ENCODE data around the gene ARHGEF25. TPM values are rescaled to one million over a fixed set of nuclear protein-coding genes. Genes with fewer than 3 reads are reported as not detected.

The ARHGEF25 gene
- total RNA-seq, 1 experiment from 2014 or later = 2.2 TPM

- no peak overlapping the region for H3K4me3 Mint-ChIP-seq (ENCODE audit: low read depth, unreplicated experiment)
- H3K27ac Mint-ChIP-seq (ENCODE audit: unreplicated experiment) = no peak overlapping the region
- DNase-seq = no peak
- TF ChIP-seq, protein P1, sequence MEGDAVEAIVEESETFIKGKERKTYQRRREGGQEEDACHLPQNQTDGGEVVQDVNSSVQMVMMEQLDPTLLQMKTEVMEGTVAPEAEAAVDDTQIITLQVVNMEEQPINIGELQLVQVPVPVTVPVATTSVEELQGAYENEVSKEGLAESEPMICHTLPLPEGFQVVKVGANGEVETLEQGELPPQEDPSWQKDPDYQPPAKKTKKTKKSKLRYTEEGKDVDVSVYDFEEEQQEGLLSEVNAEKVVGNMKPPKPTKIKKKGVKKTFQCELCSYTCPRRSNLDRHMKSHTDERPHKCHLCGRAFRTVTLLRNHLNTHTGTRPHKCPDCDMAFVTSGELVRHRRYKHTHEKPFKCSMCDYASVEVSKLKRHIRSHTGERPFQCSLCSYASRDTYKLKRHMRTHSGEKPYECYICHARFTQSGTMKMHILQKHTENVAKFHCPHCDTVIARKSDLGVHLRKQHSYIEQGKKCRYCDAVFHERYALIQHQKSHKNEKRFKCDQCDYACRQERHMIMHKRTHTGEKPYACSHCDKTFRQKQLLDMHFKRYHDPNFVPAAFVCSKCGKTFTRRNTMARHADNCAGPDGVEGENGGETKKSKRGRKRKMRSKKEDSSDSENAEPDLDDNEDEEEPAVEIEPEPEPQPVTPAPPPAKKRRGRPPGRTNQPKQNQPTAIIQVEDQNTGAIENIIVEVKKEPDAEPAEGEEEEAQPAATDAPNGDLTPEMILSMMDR (IDR thresholded peaks at IDR 0.05; ENCODE audit: unreplicated experiment) = no peak
- H3K27me3 Mint-ChIP-seq (ENCODE audit: unreplicated experiment) = peaks cover 48% of the 10 kb centered on the region
- peaks cover 13% of the 10 kb centered on the region for H3K4me1 Mint-ChIP-seq (ENCODE audit: low read depth, unreplicated experiment)
- no peaks in the 10 kb centered on the region for H3K9me3 Mint-ChIP-seq (ENCODE audit: low read depth, unreplicated experiment)
- peaks cover 13% of the 10 kb centered on the region for H3K36me3 Mint-ChIP-seq (ENCODE audit: insufficient read depth, unreplicated experiment)
- no TSS peak for BruUV-seq (replicated peaks)
- CTCF ChIA-PET = interaction anchor here (0.7 kb wide), 1 partner anchor 412 kb away, joined by 3 read pairs; no protein-coding TSS in a partner anchor
- intact Hi-C loops (cut with micrococcal nuclease; ENCODE audit: unreplicated experiment) = loop anchor here (10.0 kb wide), 1 partner anchor 173 kb away; the partner anchor contains the start of genes GLI1 and INHBE
Observed at GRCh38 chr12:57627501-57628279, 16.5 kb downstream of the ARHGEF25 start.

GRCh38 chr12:57628280-57629191, 17.3 kb downstream of the ARHGEF25 start:
- CTCF ChIA-PET = interaction anchor here (0.7 kb wide), 1 partner anchor 413 kb away, joined by 3 read pairs; no protein-coding TSS in a partner anchor
- TF ChIP-seq, protein P1 (IDR thresholded peaks at IDR 0.05; ENCODE audit: unreplicated experiment) = no peak
- intact Hi-C loops (cut with micrococcal nuclease; ENCODE audit: unreplicated experiment) = loop anchor here (10.0 kb wide), 1 partner anchor 174 kb away; the partner anchor contains the start of genes GLI1 and INHBE
- BruUV-seq (replicated peaks) = no TSS peak
- H3K9me3 Mint-ChIP-seq (ENCODE audit: low read depth, unreplicated experiment) = no peaks in the 10 kb centered on the region
- H3K4me3 Mint-ChIP-seq (ENCODE audit: low read depth, unreplicated experiment) = no peak overlapping the region
- H3K36me3 Mint-ChIP-seq (ENCODE audit: insufficient read depth, unreplicated experiment) = peaks cover 17% of the 10 kb centered on the region
- H3K4me1 Mint-ChIP-seq (ENCODE audit: low read depth, unreplicated experiment) = peaks cover 17% of the 10 kb centered on the region
- no peak overlapping the region for H3K27ac Mint-ChIP-seq (ENCODE audit: unreplicated experiment)
- DNase-seq = no peak
- H3K27me3 Mint-ChIP-seq (ENCODE audit: unreplicated experiment) = peaks cover 39% of the 10 kb centered on the region

- Mint-ChIP-seq H3K27ac (ENCODE audit: unreplicated experiment) (no peak overlapping the region), H3K4me3 (ENCODE audit: low read depth, unreplicated experiment) (no peak overlapping the region), H3K9me3 (ENCODE audit: low read depth, unreplicated experiment) (no peaks in the 10 kb centered on the region), H3K27me3 (ENCODE audit: unreplicated experiment) (peaks cover 25% of the 10 kb centered on the region), H3K4me1 (ENCODE audit: low read depth, unreplicated experiment) (peaks cover 20% of the 10 kb centered on the region), H3K36me3 (ENCODE audit: insufficient read depth, unreplicated experiment) (peaks cover 17% of the 10 kb centered on the region)
- no peak for DNase-seq
- no TSS peak for BruUV-seq (replicated peaks)
- TF ChIP-seq, protein P1 (IDR thresholded peaks at IDR 0.05; ENCODE audit: unreplicated experiment) = no peak
- intact Hi-C loops (cut with micrococcal nuclease; ENCODE audit: unreplicated experiment) = loop anchor here (10.0 kb wide), 2 partner anchors 55 to 175 kb away; partner anchors contain the start of genes GLI1 and INHBE
- CTCF ChIA-PET = interaction anchor here (0.5 kb wide), 1 partner anchor 256 kb away, joined by 3 read pairs; no protein-coding TSS in a partner anchor
Observed at GRCh38 chr12:57629897-57630471, 18.7 kb downstream of the ARHGEF25 start.

DNA sequence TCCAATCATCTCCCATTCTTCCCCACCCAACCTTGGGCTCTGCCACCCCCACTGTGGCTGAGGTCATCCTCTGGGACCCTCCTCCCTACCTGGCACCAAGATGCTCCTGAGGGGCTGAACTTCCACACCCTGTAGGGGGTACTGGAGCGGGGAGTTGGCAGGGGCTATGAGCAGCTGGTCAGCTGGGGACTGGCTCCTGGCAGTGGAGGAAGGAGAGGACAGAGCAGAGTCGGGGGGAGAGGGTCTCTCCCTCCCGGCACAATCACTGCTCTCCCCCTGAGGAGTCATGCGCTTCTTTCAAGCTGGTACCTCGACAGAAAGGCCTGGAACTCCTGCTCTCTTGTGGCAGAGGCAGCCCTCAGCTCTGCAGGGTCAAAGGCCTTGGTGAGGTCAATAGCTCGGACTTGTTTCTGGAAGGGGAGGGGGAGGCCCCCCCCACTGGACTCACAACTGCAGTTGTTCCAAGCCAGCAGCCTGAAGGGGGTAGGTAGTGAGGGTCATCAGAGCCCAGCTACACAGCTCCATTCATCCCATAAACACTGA, 19.7 kb downstream of the ARHGEF25 start:
- Mint-ChIP-seq H3K9me3 (ENCODE audit: low read depth, unreplicated experiment) (no peaks in the 10 kb centered on the region), H3K4me3 (ENCODE audit: low read depth, unreplicated experiment) (no peak overlapping the region), H3K4me1 (ENCODE audit: low read depth, unreplicated experiment) (peaks cover 20% of the 10 kb centered on the region), H3K27me3 (ENCODE audit: unreplicated experiment) (peaks cover 15% of the 10 kb centered on the region), H3K27ac (ENCODE audit: unreplicated experiment) (no peak overlapping the region), H3K36me3 (ENCODE audit: insufficient read depth, unreplicated experiment) (peaks cover 17% of the 10 kb centered on the region)
- CTCF ChIA-PET = interaction anchor here (0.5 kb wide), 1 partner anchor 257 kb away, joined by 3 read pairs; no protein-coding TSS in a partner anchor
- DNase-seq = no peak
- TF ChIP-seq, protein P1 (IDR thresholded peaks at IDR 0.05; ENCODE audit: unreplicated experiment) = no peak
- intact Hi-C loops (cut with micrococcal nuclease; ENCODE audit: unreplicated experiment) = loop anchor here (10.0 kb wide), 1 partner anchor 54 kb away; no protein-coding TSS in a partner anchor
- BruUV-seq (replicated peaks) = no TSS peak
